Stimulated activated naive CD4-positive, alpha-beta T cell treated with Interleukin-2 at 50 U/mL for 16 hours (primary cell): ENCODE data around the gene NPAS1.
A peak's percentile ranks its signal among the peaks of the same experiment; 100 is the strongest.
"Not testable (repeated sequence)": the region's sequence is repeated elsewhere in the genome, so short reads cannot be mapped to it uniquely, and the experiment has no call there.

Source experiments
- DNase-seq: peaks from one replicate; lab custom pipeline; 2025; lab: John Stamatoyannopoulos, UW

The NPAS1 gene

DNA sequence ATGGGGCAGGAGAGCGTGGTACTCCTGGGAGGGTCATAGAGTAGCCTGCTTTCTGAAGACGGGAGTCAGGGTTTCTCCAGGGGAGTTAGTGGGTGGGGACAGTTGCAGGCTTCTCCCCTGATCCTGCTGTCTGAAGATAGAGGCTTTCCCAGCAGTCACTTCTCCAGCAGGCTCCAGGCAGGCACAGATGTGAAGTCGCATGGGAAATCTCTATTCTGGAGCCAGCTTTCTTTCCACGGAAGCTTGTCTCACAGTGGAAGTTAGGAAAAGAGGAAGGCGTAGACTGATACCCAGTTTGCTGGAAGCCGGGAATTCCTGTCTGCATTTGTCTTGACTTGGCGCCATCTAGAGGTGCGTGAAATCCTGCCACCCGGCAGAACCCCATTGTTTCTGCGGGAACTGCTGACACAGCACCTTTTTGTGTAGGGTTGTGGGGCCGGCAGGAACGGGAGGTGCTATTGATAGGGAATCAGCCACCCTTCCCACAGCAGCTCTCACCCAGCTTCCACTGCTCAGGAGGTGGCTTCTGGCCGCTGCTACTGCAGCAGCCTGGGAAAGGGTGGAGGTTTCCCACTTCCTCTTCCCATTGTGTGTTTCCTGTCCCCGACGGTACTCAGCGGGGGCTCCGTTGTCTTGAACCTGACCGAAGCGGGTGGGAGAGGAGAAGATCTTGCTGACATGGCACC, 28.5 kb upstream of the NPAS1 start:
- DNase-seq: peak; percentile 57

DNA sequence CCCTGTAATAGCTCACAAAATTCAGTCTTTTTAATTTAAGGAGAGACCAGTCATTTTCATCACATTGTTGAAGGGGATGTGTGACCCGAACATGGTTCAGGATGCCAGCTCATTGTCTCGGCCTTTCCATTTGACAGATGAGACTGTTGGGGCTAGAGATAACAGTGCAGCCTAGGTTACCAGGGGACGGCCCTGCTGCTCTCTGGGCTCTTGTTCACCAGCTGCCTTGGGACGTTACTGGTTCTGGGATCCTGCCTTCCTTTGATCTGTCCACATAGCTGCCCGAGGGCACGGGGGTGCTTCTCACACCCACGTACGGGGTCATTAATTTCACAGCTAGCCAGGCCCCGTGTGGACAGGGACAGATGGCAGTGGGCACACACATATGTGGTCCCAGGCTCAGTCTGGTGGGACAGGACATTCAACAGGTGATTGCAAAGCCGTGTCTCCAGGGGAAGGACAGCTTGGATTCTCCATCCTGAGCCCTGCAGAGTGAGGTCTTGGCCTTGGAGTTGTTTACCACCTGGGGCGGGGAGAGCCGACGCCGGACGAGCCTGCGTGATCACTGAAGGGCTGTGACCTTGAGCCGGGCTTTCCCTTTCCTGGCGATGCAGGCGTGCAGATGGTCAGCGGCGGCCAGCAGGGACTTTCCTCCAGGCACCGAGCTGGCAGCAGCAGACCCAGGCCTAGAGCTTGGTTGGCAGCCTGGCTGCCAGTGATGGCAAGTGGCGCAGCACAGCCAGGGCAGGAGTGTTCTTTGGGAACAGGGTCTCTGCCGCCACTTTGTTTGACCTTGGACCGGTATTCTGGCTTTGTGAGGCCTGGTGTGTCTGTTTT, 26.7 kb upstream of the NPAS1 start:
- DNase-seq: no peak

DNA sequence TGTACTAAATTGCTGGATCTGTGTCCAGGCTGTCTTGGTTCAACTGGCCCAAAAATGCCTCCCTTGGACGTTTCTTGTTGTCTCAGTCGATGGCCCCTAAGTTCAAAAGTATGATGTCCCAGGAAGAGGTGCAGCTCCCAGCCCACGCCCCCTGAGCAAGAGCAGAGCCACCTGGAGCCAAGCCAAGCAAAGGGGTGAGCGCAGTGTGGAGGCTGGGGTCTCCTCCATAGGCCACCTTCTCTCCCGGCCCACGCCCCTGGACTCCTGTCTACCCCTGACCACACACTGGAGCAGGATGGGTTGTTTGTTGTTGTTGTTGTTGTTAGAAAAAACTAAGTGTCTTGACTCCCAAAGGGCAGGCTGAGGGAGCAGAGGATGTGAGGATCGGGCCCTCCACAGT, 26.0 kb upstream of the NPAS1 start:
- DNase-seq: no peak

DNA sequence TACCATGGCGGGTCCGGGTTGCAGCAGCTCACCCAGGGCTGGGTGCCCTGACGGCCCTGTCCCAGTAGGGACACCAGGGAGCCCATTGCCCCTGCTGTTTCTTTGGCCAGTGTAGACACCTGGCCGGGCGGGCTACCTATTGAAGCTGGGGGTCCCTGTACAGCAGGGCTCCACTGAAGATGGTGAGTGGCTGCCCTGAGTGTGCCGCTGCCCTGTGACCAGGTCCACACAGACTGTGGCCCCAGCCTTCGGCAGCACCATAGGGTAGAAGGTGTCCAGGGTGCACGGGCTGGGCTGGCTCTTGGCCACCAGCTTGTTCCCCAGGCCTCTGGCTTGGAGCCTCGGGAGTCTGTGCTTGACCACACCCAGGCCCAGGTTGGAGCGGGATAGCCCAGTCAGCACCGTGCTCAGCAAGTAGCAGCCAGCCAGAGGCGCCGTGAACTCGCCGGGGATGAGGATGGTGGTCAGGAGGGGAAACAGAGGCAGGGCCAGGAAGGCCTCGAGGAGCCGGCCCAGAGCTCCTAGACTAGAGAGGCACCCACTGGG, 25.4 kb upstream of the NPAS1 start:
- no peak for DNase-seq

DNA sequence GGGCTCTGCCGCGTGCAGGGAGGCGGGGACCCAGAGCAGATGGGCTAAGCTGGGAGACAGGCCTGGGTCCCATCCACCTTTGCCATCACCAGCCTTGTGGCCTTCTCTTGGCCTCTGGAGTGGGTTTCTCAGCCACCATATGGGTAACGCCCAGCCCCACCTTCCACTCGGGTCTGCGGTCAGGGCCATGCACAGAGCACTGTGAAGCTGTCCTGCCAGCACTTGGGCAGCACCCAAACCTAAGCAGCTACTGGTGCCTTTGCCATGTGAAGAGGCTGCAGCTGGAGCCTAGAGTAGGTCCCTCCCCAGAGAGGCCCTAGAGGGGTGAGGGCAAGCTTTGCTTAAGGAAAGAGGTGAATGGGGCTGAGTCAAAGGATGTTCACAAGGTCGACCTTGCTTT, 24.1 kb upstream of the NPAS1 start:
- DNase-seq: no peak

DNA sequence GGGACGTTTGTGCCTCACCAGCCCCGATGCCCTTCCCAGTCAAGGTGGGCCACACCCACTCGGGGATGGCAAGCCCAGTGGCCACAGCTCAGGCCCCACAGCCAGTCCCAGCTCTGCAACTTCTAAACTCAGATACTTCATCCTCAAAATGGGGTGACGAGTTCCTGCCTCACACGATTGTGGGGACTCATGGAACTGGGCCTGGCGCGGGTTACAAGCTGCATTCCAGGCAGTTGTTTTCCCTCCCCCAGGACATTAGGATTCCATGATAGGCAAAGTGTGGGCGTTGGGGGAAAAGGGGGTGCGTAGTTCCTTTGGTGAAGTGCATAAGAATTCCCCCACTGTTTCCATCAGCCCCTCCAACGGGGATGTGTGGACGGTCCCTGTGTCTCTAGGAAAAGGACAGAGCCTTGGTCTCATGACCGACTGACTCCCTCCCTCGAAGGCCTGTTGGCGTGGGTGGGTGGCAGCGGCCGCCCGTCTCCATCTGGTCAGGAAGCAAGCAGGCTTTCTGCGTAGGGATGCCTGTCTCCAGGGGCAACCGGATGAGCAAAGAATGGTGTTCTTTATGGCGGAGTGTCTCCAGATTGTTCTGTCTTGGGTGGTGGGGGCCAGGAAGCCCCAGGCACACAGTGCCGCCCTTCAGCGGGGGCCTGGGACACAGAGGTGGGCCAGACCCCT, 21.1 kb upstream of the NPAS1 start:
- no peak for DNase-seq

DNA sequence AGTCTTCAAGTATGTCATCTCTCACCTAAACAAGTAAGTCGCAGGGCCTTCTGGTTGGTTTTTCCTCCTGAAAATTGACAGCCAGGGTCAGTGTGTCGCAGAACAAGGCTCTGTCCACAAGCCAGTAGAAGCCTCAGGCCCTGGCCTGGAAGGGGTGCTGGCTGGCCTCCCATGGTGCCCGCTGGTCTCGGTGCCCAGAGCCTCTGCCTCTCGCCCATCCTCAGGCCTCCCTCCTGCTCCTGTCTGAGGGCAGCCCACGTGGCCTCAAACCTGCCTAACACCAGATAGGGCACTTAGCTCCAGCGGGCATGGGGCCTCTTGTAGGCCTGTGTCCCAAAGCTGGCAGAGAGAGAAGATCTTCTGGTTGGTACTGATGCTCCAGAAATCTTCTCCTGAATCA, 20.3 kb upstream of the NPAS1 start:
- DNase-seq: no peak

DNA sequence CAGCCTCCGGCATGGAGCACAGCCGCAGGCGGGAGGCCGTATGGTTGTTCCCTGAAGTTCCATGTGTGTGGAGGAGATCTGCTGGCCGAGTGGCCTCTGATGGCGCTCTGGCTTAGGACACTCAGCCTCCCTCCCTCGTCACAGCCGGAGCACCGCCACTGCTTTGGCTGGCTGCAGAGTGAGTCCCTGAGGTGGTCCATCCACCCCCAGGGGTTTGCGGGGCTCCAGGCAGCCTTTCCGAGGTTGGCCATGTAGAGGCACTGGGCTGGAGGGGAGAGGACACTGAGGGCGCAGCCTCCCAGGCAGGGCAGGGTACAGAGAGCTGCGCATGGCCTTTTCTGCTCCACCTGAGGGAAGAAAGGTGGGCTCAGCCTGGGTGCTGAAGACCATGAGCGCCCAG, 19.8 kb upstream of the NPAS1 start:
- no peak for DNase-seq

DNA sequence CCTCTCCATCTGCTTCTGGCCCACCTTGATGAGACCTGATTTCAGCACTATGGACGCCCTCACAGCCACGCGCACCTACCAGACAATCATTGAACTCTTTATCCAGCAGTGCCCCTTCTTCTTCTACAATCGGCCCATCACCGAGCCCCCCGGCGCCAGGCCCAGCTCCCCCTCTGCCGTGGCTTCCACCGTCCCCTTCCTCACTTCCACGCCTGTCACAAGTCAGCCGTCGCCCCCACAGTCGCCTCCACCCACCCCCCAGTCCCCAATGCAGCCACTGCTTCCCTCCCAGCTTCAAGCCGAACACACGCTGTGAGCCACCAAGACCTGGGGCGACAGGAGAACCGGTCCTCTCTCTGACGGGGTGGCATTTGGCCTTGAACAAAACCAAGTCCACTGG, 19.3 kb upstream of the NPAS1 start:
- no peak for DNase-seq

DNA sequence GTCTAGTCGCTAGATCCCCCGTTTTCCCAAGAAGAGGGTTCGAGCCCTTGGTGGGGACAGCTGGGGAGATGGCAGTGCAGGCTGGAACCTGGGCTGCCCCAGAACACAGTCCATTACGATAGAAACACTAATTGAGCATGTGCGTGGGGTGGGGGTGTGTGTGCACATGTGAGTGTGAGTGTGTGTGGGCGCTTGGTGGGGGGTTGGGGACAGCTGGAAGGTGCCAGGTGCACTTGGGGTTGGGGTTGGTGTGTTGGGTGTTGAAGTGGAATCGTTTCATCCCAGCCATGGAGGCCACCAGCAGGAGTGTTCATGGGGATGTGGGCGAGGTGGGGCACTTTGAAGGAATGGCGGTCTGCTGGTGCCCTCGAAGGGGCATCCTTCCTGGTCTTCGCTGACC, 18.1 kb upstream of the NPAS1 start:
- no peak for DNase-seq

DNA sequence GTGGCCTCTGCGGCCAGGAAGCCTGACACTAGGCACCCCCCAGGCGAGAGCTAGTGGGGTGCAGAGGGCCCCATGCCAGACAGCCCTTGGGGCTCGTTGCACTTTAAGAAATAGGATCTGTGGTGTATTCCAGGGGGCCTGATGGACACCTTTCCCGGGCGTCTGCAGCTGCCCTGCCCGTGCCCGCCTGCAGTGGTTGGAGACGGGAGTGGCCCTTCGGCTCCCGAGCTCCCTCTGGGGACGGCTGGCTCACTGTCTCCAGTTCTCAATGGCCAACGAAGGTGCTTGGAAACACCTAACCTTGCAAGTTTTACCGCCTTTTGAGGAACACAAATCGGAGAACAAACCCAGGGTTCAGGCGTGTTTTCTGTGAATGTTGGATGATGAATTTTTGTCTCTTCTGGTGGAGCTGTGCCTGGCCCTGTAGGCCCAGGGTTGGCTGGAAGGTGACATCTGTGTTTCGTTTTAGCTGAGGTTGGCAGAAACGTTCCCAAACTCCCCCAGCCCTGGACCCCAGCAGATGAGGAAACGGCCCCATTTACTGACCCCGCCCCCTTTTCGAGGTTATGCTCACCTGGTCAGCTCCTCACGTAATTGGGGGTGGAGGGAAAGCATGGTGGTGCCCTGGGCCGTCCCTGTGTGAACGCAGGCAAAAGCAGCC, 17.4 kb upstream of the NPAS1 start:
- DNase-seq: no peak

DNA sequence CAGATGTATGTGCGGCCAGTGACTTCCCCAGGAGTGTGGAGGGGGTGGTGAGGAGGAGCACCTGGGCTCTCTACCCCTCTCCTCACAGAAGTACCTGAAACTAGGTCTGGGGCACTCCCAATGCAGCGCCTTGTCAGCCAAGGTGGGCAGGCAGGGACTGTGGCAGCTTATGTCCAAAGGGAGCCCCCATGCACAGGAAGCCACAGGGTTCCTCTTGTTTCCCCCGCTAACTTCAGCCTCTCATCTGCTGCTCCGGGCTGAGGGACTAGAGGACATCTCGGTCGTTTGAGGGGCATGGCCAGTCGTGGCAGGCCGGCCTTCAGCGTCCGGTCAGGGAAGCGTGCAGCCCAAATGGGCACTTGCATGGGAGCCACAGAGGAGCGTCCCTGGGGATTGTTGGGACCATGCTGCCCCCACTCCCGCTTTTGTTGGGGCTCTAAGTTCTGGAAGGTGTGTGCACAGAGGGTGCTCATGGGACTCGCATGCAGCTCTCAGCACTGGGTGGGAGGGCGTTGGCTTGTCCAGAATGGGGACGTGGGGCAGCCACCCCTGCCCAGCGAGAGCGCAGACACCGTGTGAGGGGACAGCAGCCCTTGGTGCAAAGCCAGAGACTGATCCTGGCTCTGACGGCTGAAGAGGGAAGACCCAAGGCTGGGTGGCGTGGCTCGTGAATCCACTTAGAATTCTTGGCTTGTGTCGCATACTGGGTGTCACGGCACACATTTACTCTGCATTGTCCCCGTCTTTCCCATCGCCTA, 16.6 kb upstream of the NPAS1 start:
- DNase-seq: no peak

DNA sequence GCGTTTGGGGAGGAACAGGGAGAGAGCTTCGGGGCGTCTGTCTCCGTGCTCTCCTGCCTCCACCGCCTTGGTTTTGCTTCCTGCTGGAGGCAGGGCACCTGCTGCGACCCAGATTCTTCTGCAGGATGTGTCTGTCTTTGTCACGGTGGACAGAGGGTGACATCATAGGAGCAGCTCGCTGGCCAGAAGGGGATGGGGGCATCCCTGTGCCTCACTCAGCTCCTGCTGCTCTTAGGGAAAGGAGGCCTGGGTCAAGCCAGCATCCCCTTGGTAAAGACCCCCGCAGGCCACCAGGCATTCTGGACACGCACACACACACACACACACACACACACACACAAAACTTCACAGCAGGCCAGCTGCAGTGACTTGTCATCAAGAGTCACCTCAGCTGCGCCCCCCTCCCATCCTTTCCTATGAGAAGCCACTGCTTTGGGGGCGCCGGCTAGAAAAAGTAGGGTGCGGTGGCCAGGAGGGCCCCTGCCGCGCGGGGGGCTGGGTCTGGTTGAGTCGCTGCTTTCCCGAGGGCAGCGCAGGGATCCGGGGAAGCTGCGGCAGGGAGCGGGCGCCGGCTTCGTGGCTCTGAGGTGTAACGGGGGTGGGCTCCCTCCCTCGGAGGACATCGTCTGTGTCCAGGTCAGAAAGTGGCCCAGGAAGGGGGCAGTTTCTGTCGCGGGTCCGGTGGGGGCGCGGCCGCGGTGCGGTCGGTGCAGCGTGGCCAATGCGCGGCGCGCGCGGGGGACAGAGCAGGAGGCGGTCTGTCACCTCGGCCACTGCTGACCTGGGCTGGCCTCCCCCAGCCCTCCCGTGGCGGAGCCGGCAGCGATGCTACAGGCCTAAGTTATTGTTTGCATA, 15.8 kb upstream of the NPAS1 start:
- DNase-seq: no peak

DNA sequence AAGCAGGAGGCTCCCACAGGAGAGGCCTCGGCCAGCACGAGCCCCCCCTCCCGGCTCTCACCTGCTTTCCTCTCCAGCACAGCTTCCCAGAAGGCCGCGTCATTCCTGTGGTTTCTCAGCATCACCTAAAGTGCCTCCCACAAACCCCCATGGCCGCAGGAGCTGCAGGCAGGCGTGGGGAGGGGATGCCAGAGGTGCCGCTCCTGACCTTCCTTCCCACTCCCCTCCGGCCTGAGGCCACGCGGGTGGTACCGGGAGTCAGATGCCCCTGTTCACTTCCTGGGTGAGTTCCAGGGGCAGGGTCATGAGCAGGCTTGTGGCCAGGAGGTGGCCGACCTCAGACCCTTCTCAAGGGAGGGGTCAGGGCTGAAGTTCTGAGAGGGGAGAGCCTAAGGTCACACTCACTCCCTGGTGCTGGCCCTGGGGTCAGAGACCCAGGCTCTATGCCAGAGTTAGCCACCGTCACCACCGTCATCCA, 14.4 kb upstream of the NPAS1 start:
- no peak for DNase-seq

DNA sequence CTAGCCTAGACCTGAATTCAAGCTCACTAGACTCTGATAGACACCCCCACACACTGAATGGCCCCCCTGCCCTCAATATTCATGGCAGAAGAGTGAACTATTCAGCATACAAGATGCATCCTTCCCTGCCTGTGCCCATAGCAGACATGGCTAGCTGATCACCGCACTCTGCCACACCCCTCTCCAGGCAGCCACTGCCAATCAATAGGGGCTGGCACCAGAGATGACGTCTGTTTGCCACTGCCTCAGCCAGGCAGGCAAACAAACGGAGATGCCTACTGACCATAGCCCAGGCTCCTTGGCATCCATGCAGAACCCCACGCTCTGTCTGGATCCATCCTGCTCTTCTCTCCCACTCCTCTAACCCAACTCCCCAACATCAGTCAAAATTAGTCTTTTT, 13.8 kb upstream of the NPAS1 start:
- DNase-seq: no peak

DNA sequence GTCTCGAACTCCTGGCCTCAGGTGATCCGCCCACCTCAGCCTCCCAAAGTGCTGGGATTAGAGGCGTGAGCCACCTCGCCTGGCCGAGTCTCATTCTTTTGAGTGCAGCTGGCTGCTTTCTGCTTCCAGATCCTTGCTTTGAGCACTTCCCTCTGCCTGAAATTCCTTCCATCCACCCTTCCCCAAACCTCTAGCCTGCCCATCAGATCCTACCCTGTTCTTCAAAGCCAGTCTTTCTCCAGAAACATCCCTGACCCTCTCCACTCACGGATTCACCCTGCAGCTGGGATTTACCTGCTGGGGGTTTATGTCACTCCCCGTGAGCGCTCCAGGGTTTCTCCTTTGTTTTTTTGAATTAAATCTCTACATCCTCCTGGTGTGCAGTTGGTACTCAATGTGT, 13.1 kb upstream of the NPAS1 start:
- DNase-seq: no peak

DNA sequence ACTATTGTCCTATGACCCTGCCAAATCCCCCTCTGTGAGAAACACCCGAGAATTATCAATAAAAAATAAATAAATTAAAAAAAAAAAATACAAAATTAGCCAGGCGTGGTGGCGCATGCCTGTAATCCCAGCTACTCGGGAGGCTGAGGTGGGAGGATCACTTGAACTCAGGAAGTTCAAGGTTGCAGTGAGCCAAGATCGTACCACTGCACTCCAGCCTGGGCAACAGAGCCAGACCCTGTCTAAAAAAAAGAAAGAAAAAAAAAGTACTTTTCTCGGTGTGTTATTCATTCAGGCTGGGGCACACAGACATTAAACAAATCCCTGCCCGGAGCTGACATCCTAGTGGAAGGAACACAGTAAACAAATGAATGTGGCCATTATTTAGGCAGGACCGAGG, 9.1 kb upstream of the NPAS1 start:
- DNase-seq: not testable (repeated sequence)

DNA sequence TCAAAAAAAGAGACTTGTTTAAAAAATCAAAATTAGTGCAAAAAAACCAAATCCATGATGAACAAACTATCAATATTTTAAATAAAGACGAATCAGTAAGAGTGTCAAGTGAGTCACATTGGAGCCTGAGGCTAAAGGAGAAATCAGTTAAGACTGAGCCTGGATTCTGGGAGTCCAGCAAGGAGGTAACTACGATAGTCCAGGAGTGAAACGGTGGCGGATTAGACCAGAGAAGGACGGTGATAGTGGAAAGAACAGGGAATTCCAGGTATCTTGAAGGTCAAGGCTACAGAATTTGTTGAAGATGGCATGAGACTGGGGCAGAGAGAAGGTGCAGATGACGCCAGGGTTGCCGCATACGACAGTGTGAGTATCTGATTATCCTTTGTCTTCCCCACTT, 7.0 kb upstream of the NPAS1 start:
- no peak for DNase-seq

DNA sequence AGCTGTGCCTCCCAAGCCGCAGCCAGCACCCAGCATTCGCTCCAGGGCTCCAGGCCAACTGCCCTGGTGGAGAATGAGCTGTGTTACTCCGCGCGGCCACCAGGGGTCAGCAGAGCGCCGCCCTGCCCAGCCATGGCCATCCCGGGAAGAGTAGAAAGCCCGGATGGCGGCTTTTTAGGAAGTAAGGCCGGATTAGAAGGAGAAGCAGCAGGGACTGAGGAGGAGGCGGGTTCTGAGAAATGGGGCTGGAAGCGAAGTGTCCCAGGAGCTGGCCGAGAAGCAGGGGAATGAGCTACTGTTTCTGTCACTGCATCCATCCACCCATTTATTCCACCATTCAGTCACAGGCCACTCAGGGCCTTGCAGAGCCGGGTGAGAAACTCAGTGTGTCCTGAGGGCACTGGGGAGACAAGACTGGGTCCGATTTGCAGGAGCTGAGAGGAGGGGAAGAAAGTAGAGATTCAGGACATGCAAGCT, 6.6 kb upstream of the NPAS1 start:
- peak; percentile 35 for DNase-seq

DNA sequence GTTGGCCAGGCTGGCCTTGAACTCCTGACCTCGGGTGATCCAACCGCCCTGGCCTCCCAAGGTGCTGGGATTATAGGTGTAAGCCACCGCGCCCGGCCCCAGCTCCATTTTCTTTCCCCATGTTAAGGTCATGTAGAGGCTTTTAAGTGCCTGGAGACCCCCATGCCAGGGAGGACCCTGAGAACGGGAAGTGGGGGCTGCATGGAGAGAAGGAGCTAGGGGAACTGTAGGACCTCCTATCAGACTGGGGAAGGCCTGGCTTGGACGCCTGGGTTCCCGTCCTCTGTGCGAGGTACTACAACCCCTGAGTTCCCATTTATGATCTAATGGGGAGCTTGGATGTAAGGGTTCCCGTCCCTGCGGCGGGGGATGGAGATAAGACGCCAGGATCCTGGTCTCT, 714 bp upstream of the NPAS1 start:
- no peak for DNase-seq
